HEK293 (cell line): ENCODE results near the gene KRTAP5-5.

Experiments
- GLI2 ChIP-seq: fragments of 450-650 bp; formaldehyde crosslinking; IDR thresholded peaks from 2 replicates; pipeline ENCODE4; 2017; ENCODE audit warnings: missing biosample characterization, missing genetic modification characterization, low read depth, borderline replicate concordance
- KLF7 ChIP-seq: fragments of 450-650 bp; formaldehyde crosslinking; IDR thresholded peaks from 2 replicates; pipeline ENCODE4 v1.5.1; 2016; ENCODE audit warnings: missing biosample characterization, missing genetic modification characterization, borderline replicate concordance
- RBAK ChIP-seq: fragments of 450-650 bp; formaldehyde crosslinking; IDR thresholded peaks from 2 replicates; pipeline ENCODE4 v1.5.1; 2016; ENCODE audit warnings: missing biosample characterization, missing genetic modification characterization
- ZBTB11 ChIP-seq: fragments of 450-650 bp; formaldehyde crosslinking; conservative IDR thresholded peaks from 2 replicates; pipeline ENCODE4 v1.5.1; 2016; ENCODE audit warnings: low read depth, missing biosample characterization, missing genetic modification characterization
- ZBTB21 ChIP-seq: fragments of 450-650 bp; formaldehyde crosslinking; IDR thresholded peaks from 2 replicates; pipeline ENCODE4 v1.5.1; 2017; ENCODE audit warnings: missing biosample characterization, missing genetic modification characterization
- ZBTB8A ChIP-seq: fragments of 450-650 bp; formaldehyde crosslinking; IDR thresholded peaks from 2 replicates; pipeline ENCODE4 v1.5.1; 2016; ENCODE audit warnings: missing biosample characterization, missing genetic modification characterization
- ZFP37 ChIP-seq: fragments of 450-650 bp; formaldehyde crosslinking; IDR thresholded peaks from 2 replicates; pipeline ENCODE4 v1.5.1; 2016; ENCODE audit warnings: missing biosample characterization, missing genetic modification characterization
- ZNF121 ChIP-seq: fragments of 450-650 bp; formaldehyde crosslinking; IDR thresholded peaks from 2 replicates; pipeline ENCODE4 v1.5.1; 2016; ENCODE audit warnings: missing biosample characterization, missing genetic modification characterization
- ZNF138 ChIP-seq: fragments of 450-650 bp; formaldehyde crosslinking; IDR thresholded peaks from 2 replicates; pipeline ENCODE4 v1.5.1; 2016; ENCODE audit warnings: missing biosample characterization, missing genetic modification characterization, borderline replicate concordance
- ZNF202 ChIP-seq: fragments of 450-650 bp; formaldehyde crosslinking; IDR thresholded peaks from 2 replicates; pipeline ENCODE4 v1.5.1; 2016; ENCODE audit warnings: missing biosample characterization, missing genetic modification characterization, borderline replicate concordance
- ZNF223 ChIP-seq: fragments of 450-650 bp; formaldehyde crosslinking; IDR thresholded peaks from 2 replicates; pipeline ENCODE4 v1.5.1; 2016; ENCODE audit warnings: missing biosample characterization, missing genetic modification characterization
- ZNF292 ChIP-seq: fragments of 450-650 bp; formaldehyde crosslinking; IDR thresholded peaks from 2 replicates; pipeline ENCODE4 v1.5.1; 2016; ENCODE audit warnings: low read depth, missing biosample characterization, missing genetic modification characterization, borderline replicate concordance
- ZNF341 ChIP-seq: fragments of 450-650 bp; formaldehyde crosslinking; IDR thresholded peaks from 2 replicates; pipeline ENCODE4; 2016; ENCODE audit warnings: low read depth, missing biosample characterization, missing genetic modification characterization
- ZNF433 ChIP-seq: fragments of 450-650 bp; formaldehyde crosslinking; IDR thresholded peaks from 2 replicates; pipeline ENCODE4 v1.5.1; 2016; ENCODE audit warnings: missing biosample characterization, missing genetic modification characterization, low read depth
- ZNF518A ChIP-seq: fragments of 450-650 bp; formaldehyde crosslinking; conservative IDR thresholded peaks from 2 replicates; pipeline ENCODE4 v1.5.1; 2016; ENCODE audit warnings: low read depth, missing biosample characterization, missing genetic modification characterization
- ZNF558 ChIP-seq: fragments of 450-650 bp; formaldehyde crosslinking; IDR thresholded peaks from 2 replicates; pipeline ENCODE4 v1.5.1; 2016; ENCODE audit warnings: missing biosample characterization, missing genetic modification characterization
- ZNF560 ChIP-seq: fragments of 450-650 bp; formaldehyde crosslinking; IDR thresholded peaks from 2 replicates; pipeline ENCODE4 v1.5.1; 2017; ENCODE audit warnings: missing biosample characterization, missing genetic modification characterization, borderline replicate concordance
- ZNF623 ChIP-seq: fragments of 450-650 bp; formaldehyde crosslinking; IDR thresholded peaks from 2 replicates; pipeline ENCODE4 v1.5.1; 2016; ENCODE audit warnings: missing biosample characterization, missing genetic modification characterization
- ZXDB ChIP-seq: fragments of 450-650 bp; formaldehyde crosslinking; IDR thresholded peaks from 2 replicates; pipeline ENCODE4 v1.5.1; 2016; ENCODE audit warnings: missing biosample characterization, missing genetic modification characterization
- TF ChIP-seq, protein P1 (sequence below): fragments of 450-650 bp; formaldehyde crosslinking; IDR thresholded peaks from 2 replicates; pipeline ENCODE4 v1.5.1; 2016; ENCODE audit warnings: missing biosample characterization, missing genetic modification characterization

The KRTAP5-5 gene

DNA sequence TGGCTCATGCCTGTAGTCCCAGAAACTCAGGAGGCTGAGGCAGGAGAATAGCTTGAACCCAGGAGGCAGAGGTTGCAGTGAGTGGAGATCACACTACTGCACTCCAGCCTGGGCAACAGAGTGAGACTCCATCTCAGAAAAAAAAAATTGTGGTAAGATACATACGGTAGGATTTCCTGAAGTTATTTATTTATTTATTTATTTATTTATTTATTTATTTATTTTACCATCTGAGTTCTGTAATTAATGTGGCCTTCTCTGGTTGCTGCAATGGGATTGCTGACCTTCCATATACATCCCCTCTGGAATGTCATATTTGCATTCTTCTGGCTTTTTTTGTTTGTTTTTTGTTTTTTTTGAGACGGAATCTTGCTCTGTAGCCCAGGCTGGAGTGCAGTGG, 46.7 kb upstream of the KRTAP5-5 start (continued):
- TF ChIP-seq ZNF560 (tag by site-specific recombination), result peak; percentile 85; the same call in 1 of the 2 replicates
- 0 out of 2 replicates have a peak, but pooled peaks have one; percentile 44 for TF ChIP-seq ZNF223
- 0 out of 2 replicates have a peak, but pooled peaks have one; percentile 16 for TF ChIP-seq ZNF341
- peak; percentile 61; the same call in 1 of the 2 replicates for TF ChIP-seq ZBTB21 (tag by site-specific recombination)
- TF ChIP-seq, protein P1, sequence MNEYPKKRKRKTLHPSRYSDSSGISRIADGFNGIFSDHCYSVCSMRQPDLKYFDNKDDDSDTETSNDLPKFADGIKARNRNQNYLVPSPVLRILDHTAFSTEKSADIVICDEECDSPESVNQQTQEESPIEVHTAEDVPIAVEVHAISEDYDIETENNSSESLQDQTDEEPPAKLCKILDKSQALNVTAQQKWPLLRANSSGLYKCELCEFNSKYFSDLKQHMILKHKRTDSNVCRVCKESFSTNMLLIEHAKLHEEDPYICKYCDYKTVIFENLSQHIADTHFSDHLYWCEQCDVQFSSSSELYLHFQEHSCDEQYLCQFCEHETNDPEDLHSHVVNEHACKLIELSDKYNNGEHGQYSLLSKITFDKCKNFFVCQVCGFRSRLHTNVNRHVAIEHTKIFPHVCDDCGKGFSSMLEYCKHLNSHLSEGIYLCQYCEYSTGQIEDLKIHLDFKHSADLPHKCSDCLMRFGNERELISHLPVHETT (tag by site-specific recombination), result peak; percentile 69; the same call in 1 of the 2 replicates
- TF ChIP-seq ZNF558 (tag by site-specific recombination), result peak; percentile 86
- TF ChIP-seq ZNF623, result peak; percentile 84
- peak; percentile 95 for TF ChIP-seq ZNF518A (tag by site-specific recombination)
- peak; percentile 34; the same call in 1 of the 2 replicates for TF ChIP-seq GLI2 (tag by site-specific recombination)
- peak; percentile 58; the same call in 1 of the 2 replicates for TF ChIP-seq KLF7 (tag by site-specific recombination)
- 0 out of 2 replicates have a peak, but pooled peaks have one; percentile 66 for TF ChIP-seq ZNF202
- peak; percentile 70; the same call in 1 of the 2 replicates for TF ChIP-seq ZXDB (tag by site-specific recombination)
- peak; percentile 78 for TF ChIP-seq ZBTB11 (tag by site-specific recombination)
- TF ChIP-seq ZNF121 (tag by site-specific recombination), result 0 out of 2 replicates have a peak, but pooled peaks have one; percentile 39
- TF ChIP-seq ZBTB8A (tag by site-specific recombination), result peak; percentile 79
- 0 out of 2 replicates have a peak, but pooled peaks have one; percentile 53 for TF ChIP-seq ZNF292 (tag by site-specific recombination)
- peak; percentile 63; the same call in 1 of the 2 replicates for TF ChIP-seq RBAK
- 0 out of 2 replicates have a peak, but pooled peaks have one; percentile 17 for TF ChIP-seq ZNF138
- TF ChIP-seq ZFP37 (tag by site-specific recombination), result 0 out of 2 replicates have a peak, but pooled peaks have one; percentile 31
- peak; percentile 75 for TF ChIP-seq ZNF433 (tag by site-specific recombination)
